ENCODE data around the gene ADAMTSL3.

DNA sequence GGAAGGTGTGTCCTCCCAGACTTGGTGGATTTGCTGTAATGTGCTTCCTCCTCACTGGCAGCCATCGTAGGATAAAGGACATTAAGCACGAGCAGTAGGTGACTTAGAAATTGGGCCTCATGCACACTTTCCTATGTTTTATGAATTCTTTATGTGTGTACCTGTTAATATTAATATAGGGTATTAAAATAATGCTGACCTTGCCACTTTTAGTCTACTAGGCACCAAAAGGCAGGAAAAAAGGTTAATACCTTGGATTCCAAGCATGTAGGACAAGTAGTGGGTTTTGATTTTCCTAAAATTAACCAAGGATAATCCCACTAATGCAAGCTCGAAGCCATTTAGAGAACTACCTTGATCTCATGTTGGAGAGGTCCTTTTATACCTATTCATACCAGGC is 55.9 kb downstream of the ADAMTSL3 start:
- no peak for TF ChIP-seq ZNF274 (IDR thresholded peaks at IDR 0.05; ENCODE audit: low read depth, low read length)
- TF ChIP-seq, protein P1, sequence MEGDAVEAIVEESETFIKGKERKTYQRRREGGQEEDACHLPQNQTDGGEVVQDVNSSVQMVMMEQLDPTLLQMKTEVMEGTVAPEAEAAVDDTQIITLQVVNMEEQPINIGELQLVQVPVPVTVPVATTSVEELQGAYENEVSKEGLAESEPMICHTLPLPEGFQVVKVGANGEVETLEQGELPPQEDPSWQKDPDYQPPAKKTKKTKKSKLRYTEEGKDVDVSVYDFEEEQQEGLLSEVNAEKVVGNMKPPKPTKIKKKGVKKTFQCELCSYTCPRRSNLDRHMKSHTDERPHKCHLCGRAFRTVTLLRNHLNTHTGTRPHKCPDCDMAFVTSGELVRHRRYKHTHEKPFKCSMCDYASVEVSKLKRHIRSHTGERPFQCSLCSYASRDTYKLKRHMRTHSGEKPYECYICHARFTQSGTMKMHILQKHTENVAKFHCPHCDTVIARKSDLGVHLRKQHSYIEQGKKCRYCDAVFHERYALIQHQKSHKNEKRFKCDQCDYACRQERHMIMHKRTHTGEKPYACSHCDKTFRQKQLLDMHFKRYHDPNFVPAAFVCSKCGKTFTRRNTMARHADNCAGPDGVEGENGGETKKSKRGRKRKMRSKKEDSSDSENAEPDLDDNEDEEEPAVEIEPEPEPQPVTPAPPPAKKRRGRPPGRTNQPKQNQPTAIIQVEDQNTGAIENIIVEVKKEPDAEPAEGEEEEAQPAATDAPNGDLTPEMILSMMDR (IDR thresholded peaks at IDR 0.05 in 2 of 3, conservative IDR thresholded peaks at IDR 0.05 in 1 of 3; ENCODE audit: borderline replicate concordance in 1 of 3, insufficient read depth in 1 of 3, low read depth in 2 of 3, low read length in 2 of 3): no peak
- TF ChIP-seq, protein P2, sequence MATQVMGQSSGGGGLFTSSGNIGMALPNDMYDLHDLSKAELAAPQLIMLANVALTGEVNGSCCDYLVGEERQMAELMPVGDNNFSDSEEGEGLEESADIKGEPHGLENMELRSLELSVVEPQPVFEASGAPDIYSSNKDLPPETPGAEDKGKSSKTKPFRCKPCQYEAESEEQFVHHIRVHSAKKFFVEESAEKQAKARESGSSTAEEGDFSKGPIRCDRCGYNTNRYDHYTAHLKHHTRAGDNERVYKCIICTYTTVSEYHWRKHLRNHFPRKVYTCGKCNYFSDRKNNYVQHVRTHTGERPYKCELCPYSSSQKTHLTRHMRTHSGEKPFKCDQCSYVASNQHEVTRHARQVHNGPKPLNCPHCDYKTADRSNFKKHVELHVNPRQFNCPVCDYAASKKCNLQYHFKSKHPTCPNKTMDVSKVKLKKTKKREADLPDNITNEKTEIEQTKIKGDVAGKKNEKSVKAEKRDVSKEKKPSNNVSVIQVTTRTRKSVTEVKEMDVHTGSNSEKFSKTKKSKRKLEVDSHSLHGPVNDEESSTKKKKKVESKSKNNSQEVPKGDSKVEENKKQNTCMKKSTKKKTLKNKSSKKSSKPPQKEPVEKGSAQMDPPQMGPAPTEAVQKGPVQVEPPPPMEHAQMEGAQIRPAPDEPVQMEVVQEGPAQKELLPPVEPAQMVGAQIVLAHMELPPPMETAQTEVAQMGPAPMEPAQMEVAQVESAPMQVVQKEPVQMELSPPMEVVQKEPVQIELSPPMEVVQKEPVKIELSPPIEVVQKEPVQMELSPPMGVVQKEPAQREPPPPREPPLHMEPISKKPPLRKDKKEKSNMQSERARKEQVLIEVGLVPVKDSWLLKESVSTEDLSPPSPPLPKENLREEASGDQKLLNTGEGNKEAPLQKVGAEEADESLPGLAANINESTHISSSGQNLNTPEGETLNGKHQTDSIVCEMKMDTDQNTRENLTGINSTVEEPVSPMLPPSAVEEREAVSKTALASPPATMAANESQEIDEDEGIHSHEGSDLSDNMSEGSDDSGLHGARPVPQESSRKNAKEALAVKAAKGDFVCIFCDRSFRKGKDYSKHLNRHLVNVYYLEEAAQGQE (IDR thresholded peaks at IDR 0.05; ENCODE audit: low read depth): no peak

Measured in HCT116 (cell line).